Effector CD4-positive, alpha-beta T cell (primary cell): Measurements from ENCODE around the gene FRRS1.

Experiments
- DNase-seq: peaks from one replicate; pipeline ENCODE4 v3.0.0-alpha.2; 2020

The FRRS1 gene

GRCh38 chr1:99674115-99675064, 92.0 kb downstream of the FRRS1 start:
- no peak for DNase-seq

- no peak for DNase-seq
Measured at GRCh38 chr1:99673315-99673714, 93.1 kb downstream of the FRRS1 start.

GRCh38 chr1:99672530-99673213, 93.8 kb downstream of the FRRS1 start:
- DNase-seq, result no peak

GRCh38 chr1:99672038-99672437, 94.4 kb downstream of the FRRS1 start:
- no peak for DNase-seq

GRCh38 chr1:99670583-99670982, 95.9 kb downstream of the FRRS1 start:
- DNase-seq, result no peak

GRCh38 chr1:99669821-99670220, 96.6 kb downstream of the FRRS1 start:
- no peak for DNase-seq

GRCh38 chr1:99669376-99669775, 97.1 kb downstream of the FRRS1 start:
- no peak for DNase-seq

- DNase-seq, result no peak
Measured at GRCh38 chr1:99665212-99665611, 101.2 kb downstream of the FRRS1 start.

GRCh38 chr1:99663501-99663900, 102.9 kb downstream of the FRRS1 start:
- no peak for DNase-seq

- no peak for DNase-seq
Measured at GRCh38 chr1:99662539-99663080, 103.8 kb downstream of the FRRS1 start.

GRCh38 chr1:99661780-99662179, 104.7 kb downstream of the FRRS1 start:
- no peak for DNase-seq

- no peak for DNase-seq
Measured at GRCh38 chr1:99660496-99660895, 105.9 kb downstream of the FRRS1 start.

GRCh38 chr1:99659755-99660210, 106.7 kb downstream of the FRRS1 start:
- DNase-seq, result no peak
